HG02943 (cell line): ENCODE data around the gene CAPG.

Experiments used
- ATAC-seq: cut with Tn5 transposase; IDR thresholded peaks from one replicate; pipeline ENCODE4 v1.9.1; 2021; ENCODE audit warnings: mild to moderate bottlenecking, low read depth, moderate library complexity; ENCODE audit not compliant: unreplicated experiment

The CAPG gene

DNA sequence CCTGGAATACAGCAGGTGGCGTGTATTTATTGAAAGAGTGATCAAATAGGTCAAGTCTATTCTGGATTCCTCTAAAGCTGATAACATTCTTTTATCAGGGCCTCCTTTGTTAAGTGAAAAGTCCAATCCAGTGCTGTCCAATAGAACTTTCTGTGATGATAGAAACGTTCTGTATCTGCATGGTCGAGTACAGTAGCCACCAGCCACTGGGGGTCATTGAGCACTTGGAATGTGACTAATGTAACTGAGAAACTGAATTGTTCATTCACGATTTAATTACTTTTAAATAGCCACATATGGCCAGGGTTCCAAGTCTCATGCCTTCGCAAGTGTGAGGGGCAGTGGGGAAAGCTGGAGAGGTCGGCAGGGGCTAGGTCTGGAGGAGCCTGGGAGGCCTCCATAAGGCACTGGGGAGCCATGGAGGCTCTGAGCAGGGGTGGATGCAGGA is 28.9 kb upstream of the CAPG start:
- ATAC-seq, result no peak

DNA sequence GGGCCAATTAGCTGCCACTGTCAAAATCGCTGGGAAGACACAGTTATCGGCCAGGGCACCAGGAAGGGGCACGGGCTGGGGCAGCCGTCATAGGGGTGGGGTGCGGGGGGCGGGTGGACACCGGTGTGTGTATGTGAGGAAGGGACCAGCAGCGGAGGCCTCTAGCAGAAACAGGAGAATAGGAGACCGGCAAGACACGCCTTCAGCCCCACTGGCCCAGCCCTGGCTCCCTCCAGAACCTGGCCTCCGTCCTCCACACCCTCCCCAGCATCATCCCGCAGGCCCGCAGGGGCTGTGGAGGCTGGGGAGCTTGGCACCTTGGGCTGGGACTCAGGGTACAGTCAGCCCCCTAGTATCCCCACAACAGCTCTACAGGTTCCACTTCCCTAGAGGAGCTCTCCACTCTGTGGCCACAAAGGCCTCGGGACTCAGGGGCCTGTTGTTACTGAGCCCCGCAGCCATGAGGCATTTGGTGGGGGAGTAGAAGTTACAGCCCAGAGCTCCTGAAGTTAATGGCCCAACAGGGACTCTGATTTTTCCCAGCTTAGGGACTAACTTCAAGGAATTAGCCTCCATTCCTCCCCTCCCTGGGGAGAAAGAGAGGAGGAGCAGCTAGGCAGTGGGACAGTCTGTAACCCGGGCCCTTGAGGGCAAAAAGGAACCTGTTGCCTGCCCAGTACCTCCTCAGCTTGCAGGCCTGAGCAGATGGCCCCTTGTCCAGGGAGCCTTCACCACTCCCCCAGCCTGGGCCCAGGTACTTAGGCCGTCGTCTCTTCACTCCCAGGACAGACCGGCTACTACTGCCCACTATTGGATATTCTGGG is 28.2 kb upstream of the CAPG start:
- ATAC-seq, result no peak

DNA sequence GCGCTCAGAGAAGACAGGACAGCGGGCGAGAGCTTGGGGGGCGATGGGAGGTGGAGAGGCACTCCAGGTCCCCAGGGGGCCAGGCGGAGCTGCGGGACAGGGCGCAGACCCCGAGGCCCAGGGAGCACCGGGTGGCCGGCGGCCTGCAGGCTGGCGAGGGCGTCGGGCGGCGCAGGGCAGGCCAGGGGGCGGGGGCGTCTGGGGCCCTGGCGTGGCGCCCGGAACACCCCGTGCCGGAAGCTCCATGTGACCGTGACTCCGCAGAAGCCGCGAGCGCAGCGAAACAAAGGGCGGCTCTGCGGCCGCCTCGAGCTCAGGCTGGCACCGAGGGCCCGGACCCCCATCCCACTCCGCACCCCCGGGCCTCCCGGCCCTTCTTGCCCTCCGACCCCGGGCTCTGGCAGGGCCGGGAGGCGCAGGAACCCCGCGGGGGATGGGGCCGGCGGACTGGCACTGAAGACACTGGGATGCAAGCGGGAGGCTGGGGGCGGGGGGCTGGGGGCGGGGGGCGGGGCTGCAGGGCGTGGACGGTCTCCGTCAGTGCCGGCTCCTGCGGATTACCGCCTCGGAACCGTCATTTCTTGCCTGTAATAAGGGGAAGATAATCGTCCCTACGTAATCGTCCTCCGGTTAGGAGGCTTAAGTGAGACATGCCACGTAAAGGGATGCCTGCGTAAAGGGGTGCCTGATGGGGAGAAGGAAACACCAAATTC is 27.5 kb upstream of the CAPG start:
- ATAC-seq, result peak; percentile 74

DNA sequence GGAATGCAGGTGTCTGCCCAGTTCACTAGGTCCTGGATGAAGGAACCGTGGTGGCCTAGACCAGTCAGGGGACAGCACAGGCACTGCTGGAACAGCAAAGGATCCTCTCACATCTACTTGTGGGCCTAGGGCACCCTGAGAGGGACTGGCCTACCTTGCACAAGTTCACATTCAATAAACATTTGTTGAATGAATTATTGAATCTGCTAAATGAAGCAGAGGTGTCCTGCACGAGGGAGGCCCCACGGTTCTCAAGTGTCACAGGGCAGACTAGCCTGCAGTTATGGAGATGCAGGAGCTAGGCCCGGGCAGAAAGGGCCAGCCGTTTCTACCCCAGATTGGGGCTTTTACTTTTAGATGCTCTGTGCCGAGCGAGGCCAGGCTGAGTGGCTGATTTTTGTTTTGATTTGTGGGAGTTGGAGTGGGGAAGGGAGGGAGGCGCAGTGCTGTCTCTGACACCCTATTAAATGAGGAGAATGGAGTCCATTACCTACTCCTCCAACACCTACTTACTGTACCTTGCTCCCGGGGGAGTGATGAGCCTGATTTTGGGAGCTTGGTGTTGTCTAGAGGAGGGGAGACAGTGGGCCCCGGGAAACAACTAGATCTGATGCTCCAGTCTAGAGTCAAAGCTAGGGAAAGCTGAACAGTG is 26.8 kb upstream of the CAPG start:
- peak; percentile 15 for ATAC-seq

DNA sequence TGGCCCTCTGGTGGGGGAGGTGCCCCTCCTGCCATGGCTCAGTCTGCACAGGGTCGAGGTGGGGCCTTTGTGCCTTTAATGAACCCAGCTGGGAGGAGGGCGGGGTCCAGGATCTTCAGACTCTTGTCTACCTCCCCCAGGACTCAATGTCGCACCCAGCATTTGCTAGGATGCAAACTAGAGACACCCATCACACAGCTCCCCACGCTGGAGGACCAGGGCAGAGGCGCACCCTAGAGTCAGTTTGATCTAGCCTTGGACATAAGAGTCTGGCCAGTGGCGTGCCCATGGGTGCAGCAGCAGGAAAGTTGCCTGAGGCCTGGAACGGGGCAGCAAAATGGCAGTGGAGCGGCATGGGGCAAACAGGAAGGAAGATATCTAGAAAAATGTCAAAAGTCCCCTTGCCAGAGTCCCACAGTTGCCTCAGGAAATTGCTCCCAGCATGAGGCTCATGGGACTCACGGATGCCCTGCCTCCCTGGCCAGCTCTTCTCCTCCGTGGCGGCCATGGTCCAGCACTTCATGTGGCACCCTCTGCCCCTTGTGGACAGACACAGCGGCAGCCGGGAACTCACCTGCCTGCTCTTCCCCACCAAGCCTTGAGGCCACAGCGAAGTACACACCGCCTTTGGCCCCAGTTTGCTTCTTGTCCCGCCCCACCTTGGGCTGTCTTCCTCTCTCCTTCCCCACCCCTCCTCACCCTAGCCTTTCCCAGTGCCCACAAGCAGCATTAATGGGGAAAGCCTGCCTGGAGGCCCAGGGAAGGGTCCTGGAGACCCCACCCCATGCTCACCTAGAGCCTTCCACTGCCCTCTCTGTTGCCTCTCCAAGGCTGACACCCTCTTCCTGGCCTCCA is 26.0 kb upstream of the CAPG start:
- ATAC-seq, result no peak

GRCh38 chr2:85435220-85435958 is 25.2 kb upstream of the CAPG start:
- ATAC-seq, result no peak

- ATAC-seq, result no peak
Observed at GRCh38 chr2:85434696-85435095, 24.5 kb upstream of the CAPG start.

GRCh38 chr2:85433511-85434089 is 23.4 kb upstream of the CAPG start:
- ATAC-seq, result no peak

DNA sequence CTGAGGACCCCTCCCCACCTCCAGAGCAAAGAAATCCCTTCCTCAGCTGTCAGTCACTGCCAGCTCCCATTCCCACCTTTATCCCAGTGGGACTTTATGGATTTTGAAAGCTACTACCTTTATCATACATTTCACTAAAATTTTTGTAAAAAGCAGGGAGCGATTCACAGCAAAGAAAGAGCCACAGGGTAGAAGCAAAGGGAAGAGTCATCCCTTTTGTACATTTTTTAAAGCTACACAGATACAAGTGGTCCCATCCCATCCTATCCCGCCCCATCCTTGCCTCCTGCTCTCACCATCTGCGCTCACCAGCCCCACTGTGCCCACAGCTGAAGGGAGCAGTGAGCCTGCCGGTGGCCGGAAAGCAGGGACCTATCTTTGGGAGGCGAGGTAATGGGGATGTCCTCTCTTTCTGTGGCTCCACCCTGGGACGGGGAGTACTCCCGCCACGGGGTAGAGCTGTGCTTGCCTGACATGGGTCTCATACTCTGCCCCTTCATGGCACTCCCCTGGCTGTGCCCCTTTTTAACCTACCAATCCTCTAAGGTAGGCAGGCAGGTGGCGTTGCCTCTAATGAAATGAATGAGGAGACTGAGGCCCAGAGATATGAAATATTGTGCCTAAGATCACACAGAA is 21.5 kb upstream of the CAPG start:
- ATAC-seq, result no peak

- ATAC-seq, result no peak
Observed at GRCh38 chr2:85430752-85431569, 20.8 kb upstream of the CAPG start.

DNA sequence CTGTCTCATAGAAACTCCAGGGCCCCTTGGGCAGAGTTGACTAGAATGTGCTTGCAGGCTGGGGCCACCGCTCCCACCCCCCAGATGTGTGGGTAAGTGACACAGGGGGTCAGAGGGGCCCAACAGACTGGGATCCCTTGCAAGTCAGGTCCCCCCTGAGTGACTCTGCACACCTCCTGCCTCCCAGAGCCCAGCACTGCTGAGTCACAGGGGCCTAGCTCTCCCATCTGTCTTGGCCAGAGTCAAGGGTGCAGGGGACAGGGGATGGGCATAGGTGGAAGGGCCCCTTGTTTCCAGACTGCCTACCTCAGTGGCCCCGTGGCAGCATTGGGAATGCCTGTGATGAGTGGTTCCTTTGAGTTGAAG is 19.7 kb upstream of the CAPG start:
- no peak for ATAC-seq

DNA sequence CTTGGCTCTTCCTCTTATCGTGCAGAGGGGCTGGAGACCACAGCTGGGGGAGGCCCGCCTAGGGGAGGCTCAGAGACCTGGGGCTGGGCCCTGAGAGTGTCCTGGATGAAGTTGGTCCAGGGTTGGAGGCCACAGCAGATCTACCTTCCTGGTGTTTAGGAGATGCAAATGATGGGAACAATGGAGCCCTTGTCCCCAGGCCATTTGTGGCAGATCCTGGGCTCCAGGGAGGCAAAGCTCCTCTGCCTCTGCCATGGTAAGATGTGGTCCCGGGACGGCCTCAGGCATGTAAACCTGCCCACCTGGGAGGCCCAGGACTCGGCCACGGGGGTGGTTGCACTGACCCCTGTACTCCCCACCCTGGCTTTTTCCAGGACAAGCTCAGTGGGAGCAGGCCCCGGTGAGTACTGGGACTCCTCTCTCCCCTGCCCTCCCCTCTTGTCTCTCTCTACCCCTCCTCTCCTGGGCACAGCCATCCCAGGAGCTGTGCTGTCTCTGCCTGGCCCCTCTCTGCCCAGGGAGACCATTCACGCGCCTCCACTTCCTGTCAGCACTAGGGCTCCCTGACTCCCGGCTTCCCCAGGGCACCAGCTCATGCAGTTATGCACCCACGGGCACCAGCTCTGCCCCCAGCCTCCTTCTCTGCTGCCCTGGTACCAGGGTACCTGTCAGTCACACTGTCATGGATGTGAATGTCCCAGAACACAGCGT is 19.2 kb upstream of the CAPG start:
- no peak for ATAC-seq

- ATAC-seq, result no peak
Observed at GRCh38 chr2:85428343-85428881, 18.2 kb upstream of the CAPG start.

DNA sequence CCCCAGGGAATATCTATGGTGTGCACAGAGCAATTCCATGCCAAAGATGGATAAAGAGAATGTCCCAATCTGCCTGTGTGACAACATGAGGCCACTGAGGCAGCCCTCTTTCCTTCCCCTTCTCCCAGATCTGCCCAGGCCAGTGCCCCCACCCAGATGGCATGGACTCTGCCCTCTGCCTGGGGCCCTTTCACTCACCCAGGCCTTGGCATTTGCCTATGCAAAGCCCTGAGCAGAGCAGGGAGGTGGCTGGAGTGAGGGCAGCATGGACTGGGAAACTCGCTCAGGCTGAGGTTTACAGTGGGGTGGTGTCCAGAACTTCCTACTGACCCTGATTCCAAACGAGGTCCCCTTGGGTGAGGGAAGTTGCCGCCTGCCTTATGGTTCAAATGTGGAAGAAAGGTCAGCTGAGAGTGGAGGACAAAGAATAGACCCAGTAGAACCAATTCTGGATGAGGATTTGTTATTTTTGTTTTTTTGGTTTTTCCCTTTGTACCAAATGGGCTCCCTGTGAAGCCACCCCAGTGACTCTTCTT is 17.2 kb upstream of the CAPG start:
- ATAC-seq, result no peak

- no peak for ATAC-seq
Observed at GRCh38 chr2:85425588-85425987, 15.4 kb upstream of the CAPG start.

- ATAC-seq, result no peak
Observed at GRCh38 chr2:85423525-85423924, 13.4 kb upstream of the CAPG start.

- no peak for ATAC-seq
Observed at GRCh38 chr2:85422072-85422457, 11.9 kb upstream of the CAPG start.
